Measurements from ENCODE around the gene XPO5.

GRCh38 chr6:43572015-43572414, 3.8 kb downstream of the XPO5 start:
- TF ChIP-seq CTCF (IDR thresholded peaks at IDR 0.05 in 2 of 3, conservative IDR thresholded peaks at IDR 0.05 in 1 of 3; ENCODE audit: insufficient read depth in 2 of 3, low read depth in 1 of 3, low read length in 3 of 3) (no peak), TARDBP (IDR thresholded peaks at IDR 0.05) (no peak), ELK1 (CRISPR knock-in tag; IDR thresholded peaks at IDR 0.05) (no peak), GTF3C2 (IDR thresholded peaks at IDR 0.05; ENCODE audit: borderline replicate concordance, extremely low read depth, insufficient read length) (no peak), HEY1 (CRISPR knock-in tag; IDR thresholded peaks at IDR 0.05; ENCODE audit: borderline replicate concordance) (no peak), ZBTB49 (CRISPR knock-in tag; IDR thresholded peaks at IDR 0.05; ENCODE audit: borderline replicate concordance) (no peak), POLR2AphosphoS5 (IDR thresholded peaks at IDR 0.05; ENCODE audit: control insufficient read depth, insufficient read depth, low read depth, low read length) (no peak), POLR2AphosphoS2 (IDR thresholded peaks at IDR 0.05; ENCODE audit: low read length) (no peak), GTF2F1 (IDR thresholded peaks at IDR 0.05; ENCODE audit: low read depth, low read length) (no peak), EZH2 (IDR thresholded peaks at IDR 0.05; ENCODE audit: borderline replicate concordance, low read depth, low read length) (no peak), MTF1 (CRISPR knock-in tag; IDR thresholded peaks at IDR 0.05; ENCODE audit: borderline replicate concordance) (no peak)
